ENCODE results near the gene EDN1.

The EDN1 gene

GRCh38 chr6:12339808-12340487, 49.8 kb downstream of the EDN1 start:
- Histone ChIP-seq H3K4me1 (ENCODE audit: control insufficient read depth, insufficient read depth, low read length) (peaks cover 38% of the 10 kb centered on the region), H3K27ac (ENCODE audit: low read depth, low read length) (no peak overlapping the region), H3K27me3 (ENCODE audit: control insufficient read depth, insufficient read depth, low read length) (no peaks in the 10 kb centered on the region), H3K4me3 (ENCODE audit: low read depth, low read length) (no peak overlapping the region), H3K36me3 (ENCODE audit: control insufficient read depth, insufficient read depth, low read length) (no peaks in the 10 kb centered on the region), H3K9me3 (ENCODE audit: control insufficient read depth, insufficient read depth, low read depth, low read length) (no peaks in the 10 kb centered on the region), H3K9ac (ENCODE audit: low read length) (no peak overlapping the region)

- Histone ChIP-seq H3K27me3 (ENCODE audit: control insufficient read depth, insufficient read depth, low read length) (no peaks in the 10 kb centered on the region), H3K36me3 (ENCODE audit: control insufficient read depth, insufficient read depth, low read length) (no peaks in the 10 kb centered on the region), H3K4me1 (ENCODE audit: control insufficient read depth, insufficient read depth, low read length) (peaks cover 33% of the 10 kb centered on the region), H3K27ac (ENCODE audit: low read depth, low read length) (no peak overlapping the region), H3K4me3 (ENCODE audit: low read depth, low read length) (no peak overlapping the region), H3K9me3 (ENCODE audit: control insufficient read depth, insufficient read depth, low read depth, low read length) (no peaks in the 10 kb centered on the region), H3K9ac (ENCODE audit: low read length) (no peak overlapping the region)
Observed at GRCh38 chr6:12340488-12340818, 50.3 kb downstream of the EDN1 start.

DNA sequence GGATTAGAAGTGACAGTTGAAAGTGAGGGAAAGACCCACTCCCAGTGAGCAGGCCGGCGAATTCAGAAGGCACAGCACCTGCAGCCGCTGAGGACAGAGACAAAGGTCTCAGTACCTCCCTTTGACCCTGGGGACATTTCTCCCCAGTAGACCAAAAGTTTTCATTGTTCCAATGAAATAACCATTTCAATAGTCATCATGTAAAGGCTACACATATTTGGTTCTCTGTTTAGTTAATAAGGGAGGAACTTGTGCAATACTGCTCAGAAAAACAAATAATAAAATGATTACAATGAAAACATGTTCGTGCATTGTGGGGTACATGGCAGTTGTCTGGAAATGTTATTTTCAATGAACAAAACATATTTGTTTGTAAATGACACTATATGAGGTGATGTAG, 52.5 kb downstream of the EDN1 start:
- H3K36me3 ChIP-seq (ENCODE audit: control insufficient read depth, insufficient read depth, low read length) = no peaks in the 10 kb centered on the region
- H3K9ac ChIP-seq (ENCODE audit: low read length) = no peak overlapping the region
- no peak overlapping the region for H3K27ac ChIP-seq (ENCODE audit: low read depth, low read length)
- H3K4me3 ChIP-seq (ENCODE audit: low read depth, low read length) = no peak overlapping the region
- peaks cover 20% of the 10 kb centered on the region for H3K4me1 ChIP-seq (ENCODE audit: control insufficient read depth, insufficient read depth, low read length)
- H3K9me3 ChIP-seq (ENCODE audit: control insufficient read depth, insufficient read depth, low read depth, low read length) = no peaks in the 10 kb centered on the region
- H3K27me3 ChIP-seq (ENCODE audit: control insufficient read depth, insufficient read depth, low read length) = no peaks in the 10 kb centered on the region

DNA sequence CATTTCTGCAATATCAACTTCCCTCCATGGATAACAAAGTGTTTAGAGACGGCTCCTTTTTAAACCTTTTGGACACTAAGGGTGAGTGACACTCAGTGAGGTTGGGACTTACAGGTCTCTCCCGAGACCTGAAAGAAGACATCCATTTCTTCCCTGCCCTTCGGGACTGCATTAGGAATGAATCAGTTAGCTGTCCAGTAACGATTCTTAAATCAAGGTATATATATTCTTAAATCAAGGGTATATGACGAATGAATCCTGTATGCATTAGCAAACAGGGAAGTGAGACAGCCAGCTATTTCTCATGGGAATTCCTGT, 52.9 kb downstream of the EDN1 start:
- Histone ChIP-seq H3K9me3 (ENCODE audit: control insufficient read depth, insufficient read depth, low read depth, low read length) (no peaks in the 10 kb centered on the region), H3K4me3 (ENCODE audit: low read depth, low read length) (no peak overlapping the region), H3K36me3 (ENCODE audit: control insufficient read depth, insufficient read depth, low read length) (no peaks in the 10 kb centered on the region), H3K27ac (ENCODE audit: low read depth, low read length) (no peak overlapping the region), H3K4me1 (ENCODE audit: control insufficient read depth, insufficient read depth, low read length) (peaks cover 20% of the 10 kb centered on the region), H3K9ac (ENCODE audit: low read length) (no peak overlapping the region), H3K27me3 (ENCODE audit: control insufficient read depth, insufficient read depth, low read length) (no peaks in the 10 kb centered on the region)

DNA sequence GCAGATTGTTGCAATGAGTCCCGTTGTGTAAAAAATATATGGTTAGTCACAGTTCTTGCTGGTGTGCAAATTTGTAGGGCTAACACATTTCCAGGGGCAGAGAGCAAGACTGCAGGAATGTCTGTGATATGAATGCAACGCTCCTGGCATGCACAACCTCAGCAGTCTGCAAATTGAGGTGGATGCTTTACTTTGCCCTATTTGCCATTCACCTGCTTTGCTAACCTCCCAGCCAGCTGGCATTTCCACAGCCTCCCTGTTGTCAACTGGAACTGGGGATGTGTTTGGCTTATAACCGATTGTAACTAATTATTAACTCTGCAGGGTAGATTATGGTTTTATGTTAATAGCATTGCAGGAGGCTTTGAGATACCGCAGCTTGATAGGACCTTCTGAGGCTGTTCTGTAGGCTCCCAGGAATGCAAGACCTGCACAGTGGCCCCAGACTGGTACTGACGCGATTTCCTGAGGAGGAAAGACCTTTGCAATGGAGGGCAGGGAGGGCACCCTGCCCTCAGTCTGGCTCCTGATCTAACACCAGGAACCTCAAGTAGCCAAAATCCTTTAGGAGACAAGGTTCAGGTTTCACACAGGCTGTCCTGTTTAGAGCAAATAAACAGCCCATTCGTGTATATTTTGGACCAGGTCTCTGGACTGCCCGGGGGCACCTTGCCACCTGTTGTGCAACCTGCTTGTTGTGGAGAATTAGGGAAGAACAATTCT, 53.4 kb downstream of the EDN1 start:
- H3K9me3 ChIP-seq (ENCODE audit: control insufficient read depth, insufficient read depth, low read depth, low read length) = no peaks in the 10 kb centered on the region
- no peaks in the 10 kb centered on the region for H3K36me3 ChIP-seq (ENCODE audit: control insufficient read depth, insufficient read depth, low read length)
- no peak overlapping the region for H3K4me3 ChIP-seq (ENCODE audit: low read depth, low read length)
- H3K27ac ChIP-seq (ENCODE audit: low read depth, low read length) = no peak overlapping the region
- H3K27me3 ChIP-seq (ENCODE audit: control insufficient read depth, insufficient read depth, low read length) = no peaks in the 10 kb centered on the region
- H3K9ac ChIP-seq (ENCODE audit: low read length) = no peak overlapping the region
- peaks cover 20% of the 10 kb centered on the region for H3K4me1 ChIP-seq (ENCODE audit: control insufficient read depth, insufficient read depth, low read length)

- no peaks in the 10 kb centered on the region for H3K36me3 ChIP-seq (ENCODE audit: control insufficient read depth, insufficient read depth, low read length)
- H3K4me3 ChIP-seq (ENCODE audit: low read depth, low read length) = no peak overlapping the region
- peaks cover 20% of the 10 kb centered on the region for H3K4me1 ChIP-seq (ENCODE audit: control insufficient read depth, insufficient read depth, low read length)
- H3K9ac ChIP-seq (ENCODE audit: low read length) = no peak overlapping the region
- H3K27ac ChIP-seq (ENCODE audit: low read depth, low read length) = no peak overlapping the region
- H3K27me3 ChIP-seq (ENCODE audit: control insufficient read depth, insufficient read depth, low read length) = no peaks in the 10 kb centered on the region
- no peaks in the 10 kb centered on the region for H3K9me3 ChIP-seq (ENCODE audit: control insufficient read depth, insufficient read depth, low read depth, low read length)
Observed at GRCh38 chr6:12344296-12344695, 54.1 kb downstream of the EDN1 start.

GRCh38 chr6:12344961-12345693, 55.0 kb downstream of the EDN1 start:
- no peak overlapping the region for H3K27ac ChIP-seq (ENCODE audit: low read depth, low read length)
- H3K4me1 ChIP-seq (ENCODE audit: control insufficient read depth, insufficient read depth, low read length) = peaks cover 20% of the 10 kb centered on the region
- H3K9ac ChIP-seq (ENCODE audit: low read length) = no peak overlapping the region
- peaks cover 7% of the 10 kb centered on the region for H3K9me3 ChIP-seq (ENCODE audit: control insufficient read depth, insufficient read depth, low read depth, low read length)
- no peak overlapping the region for H3K4me3 ChIP-seq (ENCODE audit: low read depth, low read length)
- no peaks in the 10 kb centered on the region for H3K27me3 ChIP-seq (ENCODE audit: control insufficient read depth, insufficient read depth, low read length)
- no peaks in the 10 kb centered on the region for H3K36me3 ChIP-seq (ENCODE audit: control insufficient read depth, insufficient read depth, low read length)

DNA sequence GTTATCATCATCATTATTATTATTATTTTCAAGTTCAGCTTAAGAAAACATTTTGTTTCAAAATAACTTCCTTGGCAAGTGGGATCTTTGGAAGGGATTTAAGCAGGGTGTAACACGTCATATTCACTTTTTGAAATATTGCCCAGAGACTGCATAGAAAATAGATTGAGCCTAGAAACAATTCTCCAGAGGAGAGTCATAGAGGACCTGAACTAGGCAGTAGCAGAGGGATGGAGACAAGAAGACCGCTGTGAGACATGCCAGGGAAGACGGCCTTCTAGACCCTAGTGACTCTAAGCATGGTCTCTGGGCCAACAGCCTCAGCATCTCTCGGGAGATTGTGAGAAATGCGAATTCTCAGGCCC, 55.5 kb downstream of the EDN1 start:
- peaks cover 10% of the 10 kb centered on the region for H3K9me3 ChIP-seq (ENCODE audit: control insufficient read depth, insufficient read depth, low read depth, low read length)
- H3K4me3 ChIP-seq (ENCODE audit: low read depth, low read length) = no peak overlapping the region
- H3K4me1 ChIP-seq (ENCODE audit: control insufficient read depth, insufficient read depth, low read length) = peaks cover 20% of the 10 kb centered on the region
- no peak overlapping the region for H3K27ac ChIP-seq (ENCODE audit: low read depth, low read length)
- H3K36me3 ChIP-seq (ENCODE audit: control insufficient read depth, insufficient read depth, low read length) = no peaks in the 10 kb centered on the region
- no peaks in the 10 kb centered on the region for H3K27me3 ChIP-seq (ENCODE audit: control insufficient read depth, insufficient read depth, low read length)
- no peak overlapping the region for H3K9ac ChIP-seq (ENCODE audit: low read length)

All from HUES6 (cell line).